PC-3 (cell line): Measurements from ENCODE around the gene PAPPA.

Experiments
- CTCF ChIP-seq: fragments of 300-600 bp; sonication (generic); conservative IDR thresholded peaks from 2 replicates; pipeline ENCODE4 v1.5.1; 2017; ENCODE audit warnings: antibody characterized with exemption, low read depth, mild to moderate bottlenecking, low read length
- EZH2 ChIP-seq: fragments of 300-600 bp; sonication (generic); IDR thresholded peaks from one replicate; pipeline ENCODE4 v1.6.1; 2017; ENCODE audit warnings: antibody characterized with exemption, mild to moderate bottlenecking, low read length; ENCODE audit not compliant: unreplicated experiment

- TF ChIP-seq CTCF: no peak
- TF ChIP-seq EZH2: no peak
Observed at GRCh38 chr9:116212986-116213692, 59.5 kb downstream of the PAPPA start.
